A673 (cell line): ENCODE measurements around the gene IGLON5. TPM values are rescaled to one million over a fixed set of nuclear protein-coding genes. Genes with fewer than 3 reads are reported as not detected.
A peak's percentile ranks its signal among the peaks of the same experiment; 100 is the strongest.

Experiments
- BruUV-seq: library from RNA; stranded (reverse); fragments of 400-500 nt; replicated peaks from 2 replicates; lab custom pipeline; 2021; lab: Mats Ljungman, UMichigan
- CTCF ChIA-PET: fragments of 300-600 bp; sonication (Branson Sonifier 250); formaldehyde crosslinking; loops from one replicate; lab custom pipeline; 2022; ENCODE audit warnings: antibody characterized with exemption; lab: Charles Lee
- POLR2A ChIA-PET: fragments of 300-600 bp; sonication (Branson Sonifier 250); formaldehyde crosslinking; loops from one replicate; lab custom pipeline; 2022; ENCODE audit warnings: antibody characterized with exemption; ENCODE audit not compliant: low non-redundant PET; lab: Charles Lee
- DNase-seq: peaks from one replicate; pipeline ENCODE4 v3.0.0-alpha.2; 2015; ENCODE audit warnings: low spot score
- H3K27ac ChIP-seq: fragments of 200-600 bp; sonication (generic); 2 replicates; pipeline ENCODE4 v1.5.1; 2016; ENCODE audit warnings: mixed run types, low read depth, mild to moderate bottlenecking, mixed read lengths, antibody characterized with exemption, low read length; ENCODE audit not compliant: poor library complexity, severe bottlenecking
- H3K27me3 ChIP-seq: fragments of 200-600 bp; sonication (generic); replicated peaks from 2 replicates; pipeline ENCODE4 v1.6.1; 2017; ENCODE audit warnings: mixed run types, low read depth, mild to moderate bottlenecking, mixed read lengths, antibody characterized with exemption, low read length; ENCODE audit not compliant: insufficient read depth, poor library complexity
- H3K36me3 ChIP-seq: fragments of 200-600 bp; sonication (generic); 2 replicates; pipeline ENCODE4 v1.6.1; 2016; ENCODE audit warnings: mixed run types, mild to moderate bottlenecking, mixed read lengths, antibody characterized with exemption, low read length; ENCODE audit not compliant: insufficient read depth, poor library complexity, severe bottlenecking
- H3K4me1 ChIP-seq: fragments of 200-600 bp; sonication (generic); 2 replicates; pipeline ENCODE4 v1.6.1; 2017; ENCODE audit warnings: mixed run types, mild to moderate bottlenecking, mixed read lengths, antibody characterized with exemption, low read length; ENCODE audit not compliant: insufficient read depth, poor library complexity, severe bottlenecking
- H3K4me3 ChIP-seq: fragments of 200-600 bp; sonication (generic); 2 replicates; pipeline ENCODE4 v1.5.1; 2016; ENCODE audit warnings: low read depth, mixed run types, mild to moderate bottlenecking, mixed read lengths, low read length; ENCODE audit not compliant: poor library complexity, severe bottlenecking
- H3K9me3 ChIP-seq: fragments of 200-600 bp; sonication (generic); 2 replicates; pipeline ENCODE4 v1.6.1; 2016; ENCODE audit warnings: mixed run types, low read depth, mild to moderate bottlenecking, mixed read lengths, antibody characterized with exemption, low read length; ENCODE audit not compliant: poor library complexity, severe bottlenecking
- EZH2 ChIP-seq: fragments of 200-600 bp; sonication (generic); IDR thresholded peaks from 2 replicates; pipeline ENCODE4 v1.6.1; 2017; ENCODE audit warnings: borderline replicate concordance, low read depth, mild to moderate bottlenecking, mixed read lengths, antibody characterized with exemption, low read length; ENCODE audit not compliant: poor library complexity, severe bottlenecking
- intact Hi-C: fragments of 100-400 bp; cut with micrococcal nuclease; formaldehyde crosslinking; loops from one replicate; pipeline ENCODE4 v1.10.0; 2022; ENCODE audit not compliant: unreplicated experiment
- total RNA-seq: library from RNA; stranded (reverse); gene quantifications from 2 replicates; pipeline ENCODE4 v1.2.3, GENCODE V29; 2021
- TF ChIP-seq, protein P1 (sequence below): fragments of 300-800, 200-600 bp; sonication (generic); conservative IDR thresholded peaks from 2 replicates; pipeline ENCODE4 v1.5.1; 2017; ENCODE audit warnings: low read depth, mild to moderate bottlenecking, antibody characterized with exemption, low read length, moderate library complexity, mixed read lengths

IGLON5 gene
- total RNA-seq, 1 experiment from 2014 or later: 0.39 TPM

DNA sequence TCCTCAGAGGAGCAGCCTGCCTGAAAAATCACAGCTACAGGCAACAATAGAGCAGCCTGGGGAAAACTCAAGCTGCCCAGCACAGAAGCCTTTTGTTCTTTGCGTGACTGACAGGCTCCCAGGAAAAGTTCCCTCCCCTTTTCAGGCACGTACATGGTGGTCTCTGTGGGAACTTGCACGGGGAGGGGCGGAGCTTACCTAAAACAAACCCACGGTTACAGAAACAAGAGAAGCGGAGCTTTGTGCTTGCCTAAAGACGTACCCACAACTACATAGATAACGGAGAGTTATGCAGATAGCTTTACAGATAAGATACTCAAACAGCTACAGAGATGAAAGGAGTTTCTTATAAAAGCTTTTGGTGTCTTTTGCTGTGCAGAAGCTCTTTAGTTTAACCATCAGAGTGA is 43.3 kb downstream of the IGLON5 start:
- ChIA-PET CTCF (no interaction called here), POLR2A (no interaction called here)
- H3K4me1 ChIP-seq: no peaks in the 10 kb centered on the region
- intact Hi-C loops: no loop called here
- H3K4me3 ChIP-seq: no peak overlapping the region
- H3K36me3 ChIP-seq: peaks cover 4% of the 10 kb centered on the region
- H3K27ac ChIP-seq: no peak overlapping the region
- DNase-seq: peak; percentile 37
- no TSS peak for BruUV-seq
- H3K9me3 ChIP-seq: no peaks in the 10 kb centered on the region
- H3K27me3 ChIP-seq: no peaks in the 10 kb centered on the region
- TF ChIP-seq, protein P1, sequence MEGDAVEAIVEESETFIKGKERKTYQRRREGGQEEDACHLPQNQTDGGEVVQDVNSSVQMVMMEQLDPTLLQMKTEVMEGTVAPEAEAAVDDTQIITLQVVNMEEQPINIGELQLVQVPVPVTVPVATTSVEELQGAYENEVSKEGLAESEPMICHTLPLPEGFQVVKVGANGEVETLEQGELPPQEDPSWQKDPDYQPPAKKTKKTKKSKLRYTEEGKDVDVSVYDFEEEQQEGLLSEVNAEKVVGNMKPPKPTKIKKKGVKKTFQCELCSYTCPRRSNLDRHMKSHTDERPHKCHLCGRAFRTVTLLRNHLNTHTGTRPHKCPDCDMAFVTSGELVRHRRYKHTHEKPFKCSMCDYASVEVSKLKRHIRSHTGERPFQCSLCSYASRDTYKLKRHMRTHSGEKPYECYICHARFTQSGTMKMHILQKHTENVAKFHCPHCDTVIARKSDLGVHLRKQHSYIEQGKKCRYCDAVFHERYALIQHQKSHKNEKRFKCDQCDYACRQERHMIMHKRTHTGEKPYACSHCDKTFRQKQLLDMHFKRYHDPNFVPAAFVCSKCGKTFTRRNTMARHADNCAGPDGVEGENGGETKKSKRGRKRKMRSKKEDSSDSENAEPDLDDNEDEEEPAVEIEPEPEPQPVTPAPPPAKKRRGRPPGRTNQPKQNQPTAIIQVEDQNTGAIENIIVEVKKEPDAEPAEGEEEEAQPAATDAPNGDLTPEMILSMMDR: no peak
- TF ChIP-seq EZH2: no peak

DNA sequence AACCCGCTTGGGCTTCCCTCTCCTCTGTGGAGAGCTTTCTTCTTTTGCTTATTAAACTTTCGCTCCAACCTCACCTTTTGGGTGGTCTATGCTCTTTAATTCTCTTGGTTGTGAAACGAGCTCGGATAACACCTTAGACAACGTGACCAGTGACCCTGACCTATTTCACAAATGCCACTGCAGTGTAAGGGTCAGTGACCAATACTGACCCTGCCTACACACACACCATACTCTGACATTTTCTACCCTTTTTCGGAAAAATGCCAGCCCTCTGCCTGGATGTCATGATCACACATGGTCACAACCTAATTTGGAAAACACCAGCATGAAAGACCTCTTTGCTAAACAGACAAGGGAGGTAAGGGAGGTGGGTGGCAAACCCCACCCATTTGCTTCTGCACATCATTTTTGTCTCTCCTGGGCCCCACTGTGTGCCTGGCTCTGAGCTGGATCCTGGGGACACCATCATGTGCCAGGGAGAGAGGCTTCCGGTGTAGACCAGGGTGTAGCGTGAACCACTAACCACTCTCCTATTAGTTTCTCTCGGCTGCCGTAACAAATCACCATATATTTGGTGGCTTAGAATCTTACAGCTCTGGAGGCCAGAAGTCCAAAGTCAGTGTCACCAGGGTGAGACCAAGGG is 44.8 kb downstream of the IGLON5 start:
- Histone ChIP-seq H3K4me3 (no peak overlapping the region), H3K27me3 (no peaks in the 10 kb centered on the region), H3K36me3 (no peaks in the 10 kb centered on the region), H3K9me3 (no peaks in the 10 kb centered on the region), H3K27ac (no peak overlapping the region), H3K4me1 (no peaks in the 10 kb centered on the region)
- POLR2A ChIA-PET: no interaction called here
- CTCF ChIA-PET: no interaction called here
- TF ChIP-seq EZH2: no peak
- TF ChIP-seq, protein P1: no peak
- BruUV-seq: no TSS peak
- intact Hi-C loops: no loop called here
- no peak for DNase-seq

DNA sequence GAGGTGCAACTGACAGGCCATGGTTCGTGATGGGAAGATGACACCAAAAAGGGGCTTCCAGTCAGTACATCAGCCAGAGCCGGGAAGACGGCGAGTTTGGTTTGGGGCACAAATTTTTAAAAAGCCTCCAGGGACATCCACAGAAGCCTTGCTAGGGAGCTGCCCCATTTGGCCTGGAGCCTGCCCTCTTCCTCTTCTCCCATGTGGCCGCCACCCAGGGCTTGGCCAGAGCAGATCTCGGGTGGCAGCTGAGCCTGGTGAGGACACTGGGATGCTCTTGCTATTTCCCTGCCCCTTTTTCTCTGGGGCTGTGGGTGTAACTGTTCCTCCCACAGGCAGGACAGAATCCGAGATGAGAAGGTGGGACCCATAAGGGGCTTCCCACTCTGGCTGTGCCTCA is 46.5 kb downstream of the IGLON5 start:
- Histone ChIP-seq H3K36me3 (no peaks in the 10 kb centered on the region), H3K9me3 (no peaks in the 10 kb centered on the region), H3K4me1 (no peaks in the 10 kb centered on the region), H3K4me3 (no peak overlapping the region), H3K27me3 (no peaks in the 10 kb centered on the region), H3K27ac (no peak overlapping the region)
- CTCF ChIA-PET: no interaction called here
- no peak for TF ChIP-seq EZH2
- TF ChIP-seq, protein P1: no peak
- intact Hi-C loops: no loop called here
- no peak for DNase-seq
- no TSS peak for BruUV-seq
- POLR2A ChIA-PET: no interaction called here
